Mesenchymal stem cell (in vitro differentiated cells and primary cell): Measurements from ENCODE around the gene WDR46.

Source experiments
- DNase-seq: peaks from one replicate; pipeline ENCODE4 v3.0.0-alpha.2; 2013
- H2AFZ ChIP-seq: one replicate; pipeline ENCODE4 v1.6.1; 2013; ENCODE audit warnings: low read depth, mild to moderate bottlenecking, control low read depth, inconsistent platforms, low read length, moderate library complexity
- H2AK5ac ChIP-seq: 2 replicates; pipeline ENCODE4 v1.6.1; 2013; ENCODE audit warnings: low read length, moderate library complexity, mild to moderate bottlenecking, inconsistent platforms; ENCODE audit not compliant: severe bottlenecking
- H2BK120ac ChIP-seq: one replicate; pipeline ENCODE4 v1.6.1; 2013; ENCODE audit warnings: low read depth, mild to moderate bottlenecking, inconsistent platforms, low read length, moderate library complexity
- H2BK12ac ChIP-seq, 2 experiments: one replicate each; pipeline ENCODE4 v1.6.1; 2013; ENCODE audit warnings: inconsistent platforms in 2 of 2, low read length in 2 of 2, mild to moderate bottlenecking in 2 of 2, moderate library complexity in 2 of 2, control low read depth in 1 of 2
- H2BK15ac ChIP-seq: one replicate; pipeline ENCODE4 v1.6.1; 2013; ENCODE audit warnings: mild to moderate bottlenecking, low read depth, inconsistent platforms; ENCODE audit not compliant: poor library complexity, severe bottlenecking
- H2BK5ac ChIP-seq: 2 replicates; pipeline ENCODE4 v1.6.1; 2013; ENCODE audit warnings: low read depth, mild to moderate bottlenecking, low read length, control low read depth, inconsistent platforms; ENCODE audit not compliant: poor library complexity, severe bottlenecking
- H3K14ac ChIP-seq, 2 experiments: one replicate each; pipeline ENCODE4 v1.6.1; 2013; ENCODE audit warnings: inconsistent platforms in 2 of 2, low read length in 2 of 2, control low read depth in 1 of 2, mild to moderate bottlenecking in 1 of 2, moderate library complexity in 1 of 2
- H3K18ac ChIP-seq, 2 experiments: one replicate each; pipeline ENCODE4 v1.6.1; 2013; ENCODE audit warnings: inconsistent platforms in 2 of 2, low read length in 2 of 2, control low read depth in 1 of 2, low read depth in 1 of 2, mild to moderate bottlenecking in 1 of 2
- H3K23ac ChIP-seq, 2 experiments: one replicate each; pipeline ENCODE4 v1.6.1; 2013; ENCODE audit warnings: inconsistent platforms in 2 of 2, low read length in 2 of 2, mild to moderate bottlenecking in 2 of 2, moderate library complexity in 2 of 2, control low read depth in 1 of 2
- H3K27ac ChIP-seq: 2 replicates; pipeline ENCODE4 v1.5.1; 2013; ENCODE audit warnings: mild to moderate bottlenecking, moderate library complexity, low read length, control low read depth, inconsistent platforms; ENCODE audit not compliant: poor library complexity, severe bottlenecking
- H3K27me3 ChIP-seq, 2 experiments: 2 replicates each; pipeline versions ENCODE4 v1.6.1 to v1.7.0; 2013; ENCODE audit warnings: low read length in 2 of 2, mild to moderate bottlenecking in 2 of 2, moderate library complexity in 2 of 2, control low read depth in 1 of 2, inconsistent platforms in 1 of 2; ENCODE audit not compliant: control insufficient read depth in 1 of 2, insufficient read depth in 1 of 2
- H3K36me3 ChIP-seq, 2 experiments: 2 replicates each; pipeline versions ENCODE4 v1.6.1 to v1.7.0; 2013; ENCODE audit warnings: low read length in 2 of 2, control low read depth in 1 of 2, inconsistent platforms in 1 of 2, low read depth in 1 of 2, mild to moderate bottlenecking in 1 of 2; ENCODE audit not compliant: insufficient read depth in 2 of 2, control insufficient read depth in 1 of 2
- H3K4ac ChIP-seq, 2 experiments: one replicate each; pipeline ENCODE4 v1.6.1; 2013; ENCODE audit warnings: inconsistent platforms in 2 of 2, low read length in 2 of 2, mild to moderate bottlenecking in 2 of 2, moderate library complexity in 2 of 2, control low read depth in 1 of 2, low read depth in 1 of 2
- H3K4me1 ChIP-seq: 2 replicates; pipeline ENCODE4 v1.6.1; 2013; ENCODE audit warnings: low read depth, low read length, control low read depth; ENCODE audit not compliant: control insufficient read depth, insufficient read depth
- H3K4me2 ChIP-seq: 2 replicates; pipeline ENCODE4 v1.6.1; 2013; ENCODE audit warnings: low read length, mild to moderate bottlenecking, inconsistent platforms; ENCODE audit not compliant: poor library complexity, severe bottlenecking
- H3K4me3 ChIP-seq, 2 experiments: 2 replicates each; pipeline versions ENCODE4 v1.5.1 to v1.7.0; 2013; ENCODE audit warnings: low read length in 2 of 2, mild to moderate bottlenecking in 2 of 2, control low read depth in 1 of 2, low read depth in 1 of 2; ENCODE audit not compliant: insufficient read depth in 1 of 2
- H3K79me1 ChIP-seq: replicated peaks from 2 replicates; pipeline ENCODE4 v1.6.1; 2013; ENCODE audit warnings: mild to moderate bottlenecking, control low read depth, low read length, inconsistent platforms; ENCODE audit not compliant: poor library complexity, severe bottlenecking
- H3K9ac ChIP-seq: 2 replicates; pipeline ENCODE4 v1.7.0; 2013; ENCODE audit warnings: mild to moderate bottlenecking, low read length, moderate library complexity
- H3K9me3 ChIP-seq: 2 replicates; pipeline ENCODE4 v1.7.0; 2013; ENCODE audit warnings: mild to moderate bottlenecking, low read length; ENCODE audit not compliant: control insufficient read depth
- H4K8ac ChIP-seq: one replicate; pipeline ENCODE4 v1.6.1; 2013; ENCODE audit warnings: inconsistent platforms, mild to moderate bottlenecking, low read length, moderate library complexity
- H4K91ac ChIP-seq: one replicate; pipeline ENCODE4 v1.6.1; 2013; ENCODE audit warnings: mild to moderate bottlenecking, low read length, inconsistent platforms
- WGBS: methylation state at CpG from one replicate; pipeline ENCODE4 v1.1.7; 2013; ENCODE audit warnings: mixed read lengths; 5-methylcytosine and 5-hydroxymethylcytosine counted together

Gene WDR46

DNA sequence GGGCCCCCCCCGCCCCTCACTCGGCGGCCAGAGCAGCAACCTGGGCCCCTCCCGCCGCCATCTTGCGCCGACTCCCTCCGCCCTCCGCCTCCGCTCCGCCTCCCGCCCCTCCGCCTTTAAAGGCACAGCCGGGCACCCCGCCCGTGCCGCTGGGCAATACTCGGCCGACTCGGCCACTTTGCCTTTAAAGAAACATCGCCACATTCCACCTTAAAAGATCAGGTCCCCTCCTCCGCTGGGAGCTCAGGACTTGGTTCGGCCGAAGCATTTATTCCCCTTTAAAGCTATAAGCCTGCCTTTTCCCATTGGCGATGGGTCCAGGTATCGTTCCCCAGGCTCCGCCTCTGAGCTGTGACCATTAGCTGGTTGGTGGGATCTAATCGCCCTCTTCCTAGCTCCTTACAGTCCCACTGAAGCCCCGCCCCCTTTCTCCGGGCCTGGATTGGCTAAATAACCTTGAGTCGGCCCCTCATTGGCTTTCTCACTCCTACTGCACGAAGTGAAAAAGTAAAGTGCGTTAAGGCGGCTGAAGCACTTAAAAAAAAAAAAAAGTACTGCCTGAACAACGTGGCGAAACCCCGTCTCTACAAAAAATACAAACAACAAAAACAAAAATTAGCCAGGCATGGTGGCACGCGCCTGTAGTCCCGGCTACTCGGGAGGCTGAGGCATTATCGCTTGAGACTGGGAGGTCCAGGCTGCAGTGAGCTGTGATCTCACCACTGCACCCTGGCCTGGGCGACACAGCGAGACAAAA, 28.8 kb upstream of the WDR46 start, which contains the start of gene ZBTB22:
ZBTB22 (minus strand) TSS at position 76 of the 757 bp plus-strand sequence. CDS start 828 bp downstream, outside the sequence.
- H2BK5ac ChIP-seq = peak within 1 kb of the TSS; percentile 58
- H3K79me1 ChIP-seq = peaks cover 23% of the 10 kb centered on the region
- H3K14ac ChIP-seq = no peak within 1 kb of the TSS
- H3K27ac ChIP-seq = peak within 1 kb of the TSS; percentile 91
- no peaks in the 10 kb centered on the region for H3K27me3 ChIP-seq
- no peak within 1 kb of the TSS for H2BK15ac ChIP-seq
- peaks cover 47% of the 10 kb centered on the region for H3K4me1 ChIP-seq
- no peak within 1 kb of the TSS for H2AK5ac ChIP-seq
- no peak within 1 kb of the TSS for H4K91ac ChIP-seq
- H3K9me3 ChIP-seq = no peaks in the 10 kb centered on the region
- peak within 1 kb of the TSS; percentile 96 for H3K9ac ChIP-seq
- H3K23ac ChIP-seq = no peak within 1 kb of the TSS
- WGBS = under 1% methylated on average over 44 of the region's 44 CpGs
- peak within 1 kb of the TSS; percentile 54 to 96 for H3K4me3 ChIP-seq
- H2AFZ ChIP-seq = no peak within 1 kb of the TSS
- no peak within 1 kb of the TSS for H2BK12ac ChIP-seq
- peak within 1 kb of the TSS; percentile 28 to 33 for H3K18ac ChIP-seq
- peak within 1 kb of the TSS in 1 of 2 experiments; percentile 13 for H3K4ac ChIP-seq
- H4K8ac ChIP-seq = peak within 1 kb of the TSS; percentile 19
- peaks cover 34 to 44% of the 10 kb centered on the region in 2 experiments for H3K36me3 ChIP-seq
- DNase-seq = peak; percentile 100
- no peak within 1 kb of the TSS for H2BK120ac ChIP-seq
- H3K4me2 ChIP-seq = peak within 1 kb of the TSS; percentile 77

DNA sequence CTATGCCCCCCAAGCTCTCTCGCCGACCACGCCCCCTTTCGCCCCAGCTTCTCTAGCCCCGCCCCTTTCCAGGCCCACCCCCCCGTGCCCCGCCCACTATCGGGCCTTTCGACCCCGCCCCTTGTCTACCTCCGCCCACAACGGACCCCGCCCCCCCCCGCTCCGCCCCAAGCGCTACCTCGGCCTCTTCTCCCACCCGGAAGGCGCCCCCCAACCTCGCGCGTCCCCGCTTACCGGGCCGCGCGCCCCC, 28.3 kb upstream of the WDR46 start:
- no peak overlapping the region for H2AFZ ChIP-seq
- no peaks in the 10 kb centered on the region for H3K9me3 ChIP-seq
- H2BK120ac ChIP-seq = no peak overlapping the region
- H2BK12ac ChIP-seq = no peak overlapping the region
- H3K36me3 ChIP-seq = peaks cover 34 to 44% of the 10 kb centered on the region in 2 experiments
- no peak for DNase-seq
- H2BK15ac ChIP-seq = no peak overlapping the region
- H3K23ac ChIP-seq = no peak overlapping the region
- H3K27ac ChIP-seq = no peak overlapping the region
- no peaks in the 10 kb centered on the region for H3K27me3 ChIP-seq
- peak overlapping the region; percentile 59 for H3K4me2 ChIP-seq
- 2% methylated on average over 12 of the region's 27 CpGs for WGBS
- H4K91ac ChIP-seq = no peak overlapping the region
- no peak overlapping the region for H3K14ac ChIP-seq
- H2AK5ac ChIP-seq = no peak overlapping the region
- H3K79me1 ChIP-seq = peaks cover 23% of the 10 kb centered on the region
- H3K4me1 ChIP-seq = peaks cover 50% of the 10 kb centered on the region
- no peak overlapping the region for H3K4ac ChIP-seq
- H3K18ac ChIP-seq = no peak overlapping the region
- no peak overlapping the region for H3K9ac ChIP-seq
- no peak overlapping the region for H4K8ac ChIP-seq
- no peak overlapping the region for H2BK5ac ChIP-seq
- H3K4me3 ChIP-seq = peak overlapping the region; percentile 54 to 71

DNA sequence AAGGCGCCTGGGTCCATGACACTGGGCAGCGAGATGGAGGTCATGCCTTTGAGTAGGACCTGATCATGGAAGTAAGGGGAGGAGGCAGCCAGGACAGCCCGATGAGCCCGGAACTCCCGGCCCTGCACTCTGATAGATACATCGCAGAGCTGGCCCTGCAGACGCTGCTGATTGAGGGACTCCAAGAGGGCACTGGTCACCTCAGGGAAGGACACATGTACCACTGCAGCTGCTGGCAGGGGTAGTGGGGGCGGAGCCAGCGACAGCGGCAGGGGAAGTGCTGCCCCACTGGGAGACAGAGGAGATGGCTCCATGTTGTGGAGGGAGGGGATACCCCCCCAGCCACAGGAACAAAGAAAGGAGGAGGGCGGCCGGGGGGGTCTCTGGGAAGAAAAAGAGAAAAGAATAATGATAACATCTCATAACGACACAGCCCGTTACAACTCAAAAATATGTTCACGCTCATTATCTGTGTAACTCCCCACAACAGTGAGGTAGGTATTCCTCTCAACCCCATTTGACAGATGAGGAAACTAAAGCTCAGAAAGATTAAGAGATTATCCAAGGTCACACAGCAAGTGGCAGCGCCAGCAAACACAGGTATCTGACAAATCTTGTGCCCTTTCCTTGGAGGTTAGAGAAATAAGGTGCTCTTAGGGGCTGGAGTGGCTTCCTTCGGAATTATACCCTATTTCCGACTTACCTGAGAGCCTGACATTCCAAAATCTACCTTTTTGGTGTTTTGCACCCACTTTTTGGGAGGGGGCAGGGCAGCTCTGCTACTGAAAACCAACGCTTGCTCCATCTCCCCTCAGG, 27.8 kb upstream of the WDR46 start:
- Histone ChIP-seq H2BK12ac (no peak overlapping the region), H2AK5ac (no peak overlapping the region), H3K9me3 (no peaks in the 10 kb centered on the region), H3K4me2 (peak overlapping the region; percentile 59), H3K4me3 (peak overlapping the region; percentile 38 to 71), H3K9ac (peak overlapping the region; percentile 35), H2BK5ac (no peak overlapping the region), H4K8ac (peak overlapping the region; percentile 19), H4K91ac (no peak overlapping the region), H3K79me1 (peaks cover 23% of the 10 kb centered on the region), H2AFZ (no peak overlapping the region), H2BK15ac (no peak overlapping the region), H3K27ac (no peak overlapping the region), H3K14ac (no peak overlapping the region), H2BK120ac (no peak overlapping the region), H3K4me1 (peaks cover 50% of the 10 kb centered on the region), H3K27me3 (no peaks in the 10 kb centered on the region), H3K18ac (no peak overlapping the region), H3K36me3 (peaks cover 38 to 44% of the 10 kb centered on the region in 2 experiments), H3K23ac (no peak overlapping the region), H3K4ac (peak overlapping the region in 1 of 2 experiments; percentile 13)
- no peak for DNase-seq
- WGBS = 88% methylated on average over 17 of the region's 19 CpGs
